ENCODE data around the gene PDK3. TPM values are rescaled to one million over a fixed set of nuclear protein-coding genes. Genes with fewer than 3 reads are reported as not detected.

PDK3 gene
- total RNA-seq, 1 donor from 2014 or later = 5.2 TPM

DNA sequence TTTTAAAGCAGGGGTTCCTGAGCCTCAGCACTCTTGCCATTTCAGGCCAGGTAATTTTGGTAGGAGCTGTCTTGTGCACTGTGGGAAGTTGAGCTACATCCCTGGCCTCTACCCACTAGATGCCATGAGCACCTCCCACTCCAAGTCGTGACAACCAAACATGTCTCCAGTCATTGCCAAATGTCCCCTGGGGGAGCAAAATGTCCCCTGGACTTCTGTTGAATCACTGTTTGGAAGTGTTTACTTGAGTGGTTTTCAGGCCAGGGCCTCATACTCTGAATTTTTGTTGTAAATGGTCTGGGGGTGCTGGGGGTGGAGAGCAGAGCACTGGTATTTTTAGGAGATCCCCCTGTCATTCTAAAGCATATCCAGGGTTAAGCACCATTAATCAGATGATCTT is 3.2 kb downstream of the PDK3 start:
- TF ChIP-seq CTCF (IDR thresholded peaks at IDR 0.05; ENCODE audit: insufficient read depth, low read length, poor library complexity, severe bottlenecking) = no peak
- Histone ChIP-seq H3K4me3 (ENCODE audit: low read depth, low read length) (no peak overlapping the region), H3K27me3 (ENCODE audit: control insufficient read depth, insufficient read depth, low read length) (no peaks in the 10 kb centered on the region), H3K36me3 (ENCODE audit: control insufficient read depth, insufficient read depth, low read length) (no peaks in the 10 kb centered on the region)
- no peak for DNase-seq (ENCODE audit: low read depth)

DNA sequence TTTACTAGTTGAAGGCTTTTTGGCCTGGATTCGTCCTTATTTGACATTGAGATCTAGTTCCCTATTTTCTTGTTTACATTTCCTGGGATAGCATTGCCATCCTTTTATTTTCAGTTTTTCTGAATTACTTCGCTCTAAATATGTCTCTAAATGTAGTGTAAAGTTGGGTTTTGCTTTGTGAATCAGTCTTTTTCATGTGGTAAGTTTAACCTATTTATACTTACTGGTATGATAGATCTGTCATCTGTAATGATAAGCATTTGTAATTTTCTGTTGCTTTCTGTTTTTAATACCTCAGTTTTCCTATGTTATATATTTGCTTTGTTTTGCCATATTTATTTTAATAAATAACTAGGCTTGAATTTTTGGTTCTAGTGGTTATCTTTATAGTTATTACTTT is 6.7 kb downstream of the PDK3 start:
- TF ChIP-seq CTCF (IDR thresholded peaks at IDR 0.05; ENCODE audit: insufficient read depth, low read length, poor library complexity, severe bottlenecking) = no peak
- DNase-seq (ENCODE audit: low read depth) = no peak
- H3K27me3 ChIP-seq (ENCODE audit: control insufficient read depth, insufficient read depth, low read length) = no peaks in the 10 kb centered on the region

DNA sequence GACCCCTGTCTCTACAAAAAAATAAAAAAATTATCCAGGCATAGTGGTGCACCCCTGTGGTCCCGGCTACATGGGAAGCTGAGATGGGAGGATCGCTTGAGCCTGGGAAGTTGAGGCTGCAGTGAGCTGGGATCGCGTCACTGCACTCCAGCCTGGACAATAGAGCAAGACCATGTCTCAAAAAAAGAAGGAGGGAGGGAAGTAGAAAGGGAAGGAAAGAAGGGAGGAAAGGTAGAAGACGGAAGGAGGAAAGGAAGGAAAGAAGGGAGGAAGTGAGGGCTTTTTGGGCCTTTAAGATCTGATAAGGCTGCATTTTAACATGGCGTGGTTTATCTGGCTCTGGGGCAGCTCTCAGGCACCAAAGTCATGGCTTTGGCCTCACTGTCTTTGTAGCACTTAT is 10.4 kb downstream of the PDK3 start:
- Histone ChIP-seq H3K4me3 (ENCODE audit: low read depth, low read length) (no peak overlapping the region), H3K27me3 (ENCODE audit: control insufficient read depth, insufficient read depth, low read length) (no peaks in the 10 kb centered on the region), H3K36me3 (ENCODE audit: control insufficient read depth, insufficient read depth, low read length) (no peaks in the 10 kb centered on the region)
- TF ChIP-seq CTCF (IDR thresholded peaks at IDR 0.05; ENCODE audit: insufficient read depth, low read length, poor library complexity, severe bottlenecking) = no peak
- DNase-seq (ENCODE audit: low read depth) = no peak

More for the DNA sequence above, 6.7 kb downstream of the PDK3 start:
- H3K4me3 ChIP-seq (ENCODE audit: low read depth, low read length) = no peak overlapping the region
- H3K36me3 ChIP-seq (ENCODE audit: control insufficient read depth, insufficient read depth, low read length) = no peaks in the 10 kb centered on the region

DNA sequence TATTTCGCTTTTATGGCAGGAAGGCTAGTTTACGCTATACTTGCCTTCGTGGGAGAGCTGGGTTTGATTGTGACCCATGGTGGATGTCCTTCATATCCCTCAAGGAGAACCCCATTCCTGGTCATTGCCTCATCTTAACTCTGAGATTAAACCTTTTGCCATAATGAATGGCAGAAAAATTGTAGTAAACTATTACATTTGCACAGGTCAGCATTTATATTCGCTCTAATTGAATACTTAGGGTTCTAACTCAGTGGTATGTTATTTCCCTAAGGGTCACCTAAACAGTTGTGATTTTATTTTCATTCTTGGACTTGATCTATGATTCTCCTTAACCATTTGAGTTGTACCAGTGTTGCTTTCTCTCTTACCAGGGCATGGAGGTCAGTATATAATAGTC is 13.4 kb downstream of the PDK3 start:
- Histone ChIP-seq H3K36me3 (ENCODE audit: control insufficient read depth, insufficient read depth, low read length) (no peaks in the 10 kb centered on the region), H3K27me3 (ENCODE audit: control insufficient read depth, insufficient read depth, low read length) (no peaks in the 10 kb centered on the region), H3K4me3 (ENCODE audit: low read depth, low read length) (no peak overlapping the region)
- no peak for DNase-seq (ENCODE audit: low read depth)
- no peak for TF ChIP-seq CTCF (IDR thresholded peaks at IDR 0.05; ENCODE audit: insufficient read depth, low read length, poor library complexity, severe bottlenecking)

- no peaks in the 10 kb centered on the region for H3K36me3 ChIP-seq (ENCODE audit: control insufficient read depth, insufficient read depth, low read length)
- H3K4me3 ChIP-seq (ENCODE audit: low read depth, low read length) = no peak overlapping the region
- no peaks in the 10 kb centered on the region for H3K27me3 ChIP-seq (ENCODE audit: control insufficient read depth, insufficient read depth, low read length)
- no peak for DNase-seq (ENCODE audit: low read depth)
- TF ChIP-seq CTCF (IDR thresholded peaks at IDR 0.05; ENCODE audit: insufficient read depth, low read length, poor library complexity, severe bottlenecking) = no peak
Measured at GRCh38 chrX:24479924-24480323, 14.8 kb downstream of the PDK3 start.

- Histone ChIP-seq H3K27me3 (ENCODE audit: control insufficient read depth, insufficient read depth, low read length) (no peaks in the 10 kb centered on the region), H3K4me3 (ENCODE audit: low read depth, low read length) (no peak overlapping the region), H3K36me3 (ENCODE audit: control insufficient read depth, insufficient read depth, low read length) (no peaks in the 10 kb centered on the region)
- TF ChIP-seq CTCF (IDR thresholded peaks at IDR 0.05; ENCODE audit: insufficient read depth, low read length, poor library complexity, severe bottlenecking) = no peak
- no peak for DNase-seq (ENCODE audit: low read depth)
Measured at GRCh38 chrX:24480400-24480865, 15.3 kb downstream of the PDK3 start.
